Activated CD4-positive, alpha-beta T cell treated with anti-CD3 and anti-CD28 coated beads, Interleukin-2, amount 10 ng/mL, durations not matched to agents 24 days and 14 days (primary cell): ENCODE measurements around the gene NCAN. TPM values are rescaled to one million over a fixed set of nuclear protein-coding genes. Genes with fewer than 3 reads are reported as not detected.
"Not testable (repeated sequence)": the region's sequence is repeated elsewhere in the genome, so short reads cannot be mapped to it uniquely, and the experiment has no call there.

Experiments
- DNase-seq: peaks from one replicate; pipeline ENCODE4 v3.0.0; 2022
- H3K27ac Mint-ChIP-seq: one replicate; pipeline ENCODE4 v1.8.0; 2022; ENCODE audit warnings: mild to moderate bottlenecking, mixed read lengths
- H3K27me3 Mint-ChIP-seq: one replicate; pipeline ENCODE4 v1.8.0; 2022; ENCODE audit warnings: mixed read lengths
- H3K36me3 Mint-ChIP-seq: one replicate; pipeline ENCODE4 v1.8.0; 2022; ENCODE audit warnings: low read depth, mild to moderate bottlenecking, mixed read lengths
- H3K4me1 Mint-ChIP-seq: one replicate; pipeline ENCODE4 v1.8.0; 2021; ENCODE audit warnings: mixed read lengths
- H3K4me3 Mint-ChIP-seq: one replicate; pipeline ENCODE4 v1.8.0; 2022; ENCODE audit warnings: mild to moderate bottlenecking, moderate library complexity, mixed read lengths
- H3K9me3 Mint-ChIP-seq: one replicate; pipeline ENCODE4 v1.8.0; 2021; ENCODE audit warnings: mixed read lengths
- intact Hi-C: fragments of 100-400 bp; cut with micrococcal nuclease; formaldehyde crosslinking; loops from one replicate; pipeline ENCODE4 v1.15.1; 2023
- total RNA-seq: library from RNA; stranded (reverse); gene quantifications from 2 replicates; pipeline ENCODE4 v1.2.3, GENCODE V29; 2022

Gene NCAN
- total RNA-seq, 1 donor from 2014 or later: not detected

GRCh38 chr19:19205416-19206410 lies 6.0 kb upstream of the NCAN start:
- Mint-ChIP-seq H3K27ac (no peak overlapping the region), H3K9me3 (peaks cover 8% of the 10 kb centered on the region), H3K4me3 (no peak overlapping the region), H3K4me1 (peaks cover 29% of the 10 kb centered on the region), H3K27me3 (peaks cover 2% of the 10 kb centered on the region), H3K36me3 (peaks cover 8% of the 10 kb centered on the region)
- intact Hi-C loops: no loop called here
- DNase-seq: no peak

GRCh38 chr19:19206938-19207337 lies 4.8 kb upstream of the NCAN start:
- peaks cover 8% of the 10 kb centered on the region for H3K9me3 Mint-ChIP-seq

GRCh38 chr19:19207637-19208572 lies 3.9 kb upstream of the NCAN start:
- H3K27me3 Mint-ChIP-seq: peaks cover 17% of the 10 kb centered on the region

More at GRCh38 chr19:19206938-19207337, 4.8 kb upstream of the NCAN start:
- peaks cover 29% of the 10 kb centered on the region for H3K4me1 Mint-ChIP-seq
- peaks cover 8% of the 10 kb centered on the region for H3K36me3 Mint-ChIP-seq
- H3K27me3 Mint-ChIP-seq: peaks cover 11% of the 10 kb centered on the region
- intact Hi-C loops: no loop called here
- no peak for DNase-seq
- peak overlapping the region; percentile 0 for H3K4me3 Mint-ChIP-seq
- no peak overlapping the region for H3K27ac Mint-ChIP-seq

GRCh38 chr19:19209372-19209771 lies 2.4 kb upstream of the NCAN start:
- peaks cover 3% of the 10 kb centered on the region for H3K36me3 Mint-ChIP-seq
- peaks cover 8% of the 10 kb centered on the region for H3K9me3 Mint-ChIP-seq
- no peak overlapping the region for H3K4me3 Mint-ChIP-seq
- intact Hi-C loops: no loop called here
- H3K27me3 Mint-ChIP-seq: peaks cover 31% of the 10 kb centered on the region
- no peak overlapping the region for H3K27ac Mint-ChIP-seq
- peaks cover 24% of the 10 kb centered on the region for H3K4me1 Mint-ChIP-seq
- no peak for DNase-seq

More at GRCh38 chr19:19207637-19208572, 3.9 kb upstream of the NCAN start:
- Mint-ChIP-seq H3K27ac (no peak overlapping the region), H3K4me3 (peak overlapping the region; percentile 0), H3K9me3 (peaks cover 8% of the 10 kb centered on the region), H3K36me3 (peaks cover 3% of the 10 kb centered on the region), H3K4me1 (peaks cover 21% of the 10 kb centered on the region)
- DNase-seq: no peak
- intact Hi-C loops: no loop called here

GRCh38 chr19:19212916-19213315 lies 1.2 kb downstream of the NCAN start:
- Mint-ChIP-seq H3K27me3 (peaks cover 34% of the 10 kb centered on the region), H3K27ac (no peak overlapping the region), H3K9me3 (peaks cover under 1% of the 10 kb centered on the region), H3K36me3 (no peaks in the 10 kb centered on the region), H3K4me1 (peaks cover 5% of the 10 kb centered on the region), H3K4me3 (no peak overlapping the region)
- intact Hi-C loops: no loop called here
- no peak for DNase-seq

DNA sequence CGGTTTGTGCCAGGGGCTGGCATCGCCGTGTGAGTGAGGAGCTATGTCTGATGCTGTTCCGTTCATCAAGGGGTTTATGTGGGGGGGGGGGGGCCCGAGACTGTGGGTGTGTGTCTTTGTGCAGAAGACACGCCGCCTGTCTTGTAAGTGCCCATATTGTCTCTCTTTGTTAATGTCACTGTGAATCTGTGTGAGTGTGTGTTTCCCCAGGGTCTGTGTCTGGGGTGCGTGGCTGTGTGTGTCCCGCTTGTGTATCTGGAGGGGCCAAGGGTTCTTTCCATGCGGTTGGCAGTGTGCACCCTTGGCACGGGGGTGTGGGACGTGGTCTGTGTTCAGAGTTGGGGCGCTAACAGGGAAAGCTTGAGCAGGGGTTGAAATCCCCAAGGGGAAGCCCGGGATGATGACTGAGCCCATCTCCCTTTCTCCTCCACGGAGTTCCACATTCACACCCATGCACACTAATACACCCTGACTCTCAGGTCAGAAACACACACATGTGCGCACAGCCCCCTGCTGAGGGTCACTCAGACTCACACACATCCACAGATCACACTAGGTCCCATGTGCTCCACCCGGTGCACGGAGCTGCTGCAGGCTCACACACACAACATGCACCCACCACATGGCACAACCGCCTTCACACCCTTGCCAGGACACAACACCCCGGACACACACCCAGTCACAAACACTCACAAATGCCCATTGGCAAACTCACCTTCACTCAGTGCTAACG lies 1.8 kb downstream of the NCAN start:
- DNase-seq: no peak
- Mint-ChIP-seq H3K4me3 (no peak overlapping the region), H3K36me3 (no peaks in the 10 kb centered on the region), H3K27ac (no peak overlapping the region), H3K4me1 (peaks cover 5% of the 10 kb centered on the region), H3K9me3 (no peaks in the 10 kb centered on the region), H3K27me3 (peaks cover 34% of the 10 kb centered on the region)
- intact Hi-C loops: no loop called here

GRCh38 chr19:19214159-19214490 lies 2.4 kb downstream of the NCAN start:
- intact Hi-C loops: no loop called here
- no peaks in the 10 kb centered on the region for H3K36me3 Mint-ChIP-seq

DNA sequence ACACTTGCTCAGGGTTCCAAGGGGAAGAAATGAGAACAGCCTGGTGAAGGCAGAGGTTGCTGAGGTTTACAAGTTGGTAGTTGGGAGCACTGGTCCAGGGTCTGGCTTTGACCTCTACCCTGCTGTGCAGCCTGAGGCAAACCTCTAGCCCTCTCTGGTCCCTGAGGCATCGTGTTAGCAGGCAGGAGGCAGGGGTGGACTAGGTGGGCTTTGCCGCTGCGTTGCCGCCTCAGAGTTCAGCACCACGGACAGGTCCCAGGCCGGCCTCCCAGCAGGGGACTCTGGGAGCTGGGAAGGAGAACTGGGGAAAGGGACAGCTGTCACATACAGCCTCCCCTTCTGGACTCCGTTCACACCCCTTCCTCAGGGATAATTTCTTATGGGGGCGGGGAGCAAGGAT lies 3.1 kb downstream of the NCAN start:
- H3K9me3 Mint-ChIP-seq: no peaks in the 10 kb centered on the region
- peak; percentile 84 for DNase-seq
- H3K27ac Mint-ChIP-seq: no peak overlapping the region
- peaks cover 5% of the 10 kb centered on the region for H3K4me1 Mint-ChIP-seq
- peaks cover 36% of the 10 kb centered on the region for H3K27me3 Mint-ChIP-seq
- intact Hi-C loops: no loop called here
- no peak overlapping the region for H3K4me3 Mint-ChIP-seq
- no peaks in the 10 kb centered on the region for H3K36me3 Mint-ChIP-seq

More at GRCh38 chr19:19214159-19214490, 2.4 kb downstream of the NCAN start:
- Mint-ChIP-seq H3K4me3 (no peak overlapping the region), H3K27ac (no peak overlapping the region), H3K27me3 (peaks cover 36% of the 10 kb centered on the region), H3K9me3 (no peaks in the 10 kb centered on the region), H3K4me1 (peaks cover 5% of the 10 kb centered on the region)
- no peak for DNase-seq

- Mint-ChIP-seq H3K9me3 (no peaks in the 10 kb centered on the region), H3K27ac (no peak overlapping the region), H3K36me3 (no peaks in the 10 kb centered on the region), H3K4me3 (no peak overlapping the region), H3K27me3 (peaks cover 34% of the 10 kb centered on the region), H3K4me1 (peaks cover 5% of the 10 kb centered on the region)
- intact Hi-C loops: no loop called here
- DNase-seq: no peak
Measured at GRCh38 chr19:19215792-19216191, 4.0 kb downstream of the NCAN start.

GRCh38 chr19:19217099-19217498 lies 5.3 kb downstream of the NCAN start:
- H3K4me3 Mint-ChIP-seq: no peak overlapping the region
- DNase-seq: no peak
- intact Hi-C loops: no loop called here
- no peaks in the 10 kb centered on the region for H3K9me3 Mint-ChIP-seq
- peaks cover 26% of the 10 kb centered on the region for H3K27me3 Mint-ChIP-seq
- no peaks in the 10 kb centered on the region for H3K36me3 Mint-ChIP-seq
- H3K4me1 Mint-ChIP-seq: peaks cover 5% of the 10 kb centered on the region
- H3K27ac Mint-ChIP-seq: no peak overlapping the region

GRCh38 chr19:19218911-19219310 lies 7.2 kb downstream of the NCAN start:
- Mint-ChIP-seq H3K27ac (no peak overlapping the region), H3K27me3 (peaks cover 19% of the 10 kb centered on the region), H3K4me1 (peaks cover 5% of the 10 kb centered on the region), H3K36me3 (no peaks in the 10 kb centered on the region), H3K9me3 (no peaks in the 10 kb centered on the region), H3K4me3 (no peak overlapping the region)
- intact Hi-C loops: no loop called here
- DNase-seq: no peak

DNA sequence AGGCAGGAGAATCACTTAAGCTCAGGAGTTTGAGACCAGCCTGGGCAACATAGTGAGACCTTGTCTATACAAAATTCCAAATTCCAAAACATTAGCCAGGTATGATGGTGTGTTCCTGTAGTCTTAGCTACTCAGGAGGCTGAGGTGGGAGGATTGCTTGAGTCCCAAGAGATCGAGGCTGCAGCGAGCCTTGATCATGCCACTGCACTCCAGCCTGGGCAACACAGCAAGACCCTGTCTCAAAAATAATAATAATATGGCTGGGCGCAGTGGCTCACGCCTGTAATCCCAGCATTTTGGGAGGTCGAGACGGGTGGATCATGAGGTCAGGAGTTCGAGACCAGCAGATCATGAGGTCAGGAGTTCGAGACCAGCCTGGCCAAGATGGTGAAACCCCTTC lies 9.2 kb downstream of the NCAN start:
- H3K27me3 Mint-ChIP-seq: peaks cover 20% of the 10 kb centered on the region

DNA sequence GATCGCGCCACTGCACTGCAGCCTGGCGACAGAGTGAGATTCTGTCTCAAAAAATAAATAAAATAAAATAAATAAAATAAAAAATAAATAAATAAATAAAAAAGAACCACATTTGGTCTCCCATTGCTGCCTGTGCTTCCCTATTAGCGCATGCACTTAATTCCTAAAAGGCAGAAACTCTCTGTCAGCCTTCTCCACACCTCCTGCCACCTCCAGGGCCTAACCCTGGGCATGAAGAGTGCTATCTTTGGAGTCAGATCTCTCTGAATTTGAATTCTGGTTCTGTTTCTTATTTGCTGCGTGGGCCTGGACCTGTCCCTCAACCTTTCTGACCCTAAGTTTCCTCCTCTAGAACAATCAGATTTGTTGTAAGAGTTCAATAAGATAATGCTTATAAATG lies 11.3 kb downstream of the NCAN start:
- no peaks in the 10 kb centered on the region for H3K36me3 Mint-ChIP-seq
- peaks cover 20% of the 10 kb centered on the region for H3K27me3 Mint-ChIP-seq
- H3K4me3 Mint-ChIP-seq: no peak overlapping the region
- no peaks in the 10 kb centered on the region for H3K9me3 Mint-ChIP-seq
- no peak for DNase-seq
- no peaks in the 10 kb centered on the region for H3K4me1 Mint-ChIP-seq
- intact Hi-C loops: no loop called here
- no peak overlapping the region for H3K27ac Mint-ChIP-seq

More for the DNA sequence above, 9.2 kb downstream of the NCAN start:
- intact Hi-C loops, H3K36me3 Mint-ChIP-seq, DNase-seq, H3K4me1 Mint-ChIP-seq, H3K27ac Mint-ChIP-seq, H3K9me3 Mint-ChIP-seq, H3K4me3 Mint-ChIP-seq: not testable (repeated sequence)
